ENCODE data around the gene LPIN1. TPM values are rescaled to one million over a fixed set of nuclear protein-coding genes. Genes with fewer than 3 reads are reported as not detected.
A peak's percentile ranks its signal among the peaks of the same experiment; 100 is the strongest.

Gene LPIN1
- total RNA-seq, 1 experiment from 2014 or later, result 43.1 TPM

GRCh38 chr2:11822746-11823451, 76.5 kb downstream of the LPIN1 start:
- POLR2A ChIA-PET (ENCODE audit: unreplicated experiment), result interaction anchor here (0.5 kb wide), 1 partner anchor 860 kb away, joined by 5 read pairs; no protein-coding TSS in a partner anchor
- H3K4me2 ChIP-seq, result no peak overlapping the region
- no peak overlapping the region for H3K27ac ChIP-seq
- H3K4me3 ChIP-seq, result no peak overlapping the region
- H3K4me1 ChIP-seq (replicated peaks; ENCODE audit: insufficient read depth), result no peaks in the 10 kb centered on the region
- H4K20me1 ChIP-seq (ENCODE audit: insufficient read depth), result no peaks in the 10 kb centered on the region
- peaks cover 19% of the 10 kb centered on the region for H3K36me3 ChIP-seq (ENCODE audit: low read depth)
- H3F3A ChIP-seq (ENCODE audit: insufficient read depth, low read depth), result peaks cover 5% of the 10 kb centered on the region
- CTCF ChIA-PET, result interaction anchor here (0.6 to 1.1 kb wide), 3 partner anchors 130 to 713 kb away, joined by 3 to 4 read pairs (median 3); no protein-coding TSS in a partner anchor
- no peaks in the 10 kb centered on the region; the same call in 1 of the 2 replicates for H3K9me3 ChIP-seq (ENCODE audit: insufficient read depth, low read depth)
- intact Hi-C loops (cut with micrococcal nuclease; ENCODE audit: unreplicated experiment), result no loop called here
- no peaks in the 10 kb centered on the region for H3K27me3 ChIP-seq (ENCODE audit: insufficient read depth, low read depth)
- DNase-seq, result peak; percentile 71 to 74
- no peak for TF ChIP-seq CTCF (conservative IDR thresholded peaks at IDR 0.05)
- TF ChIP-seq EZH2 (IDR thresholded peaks at IDR 0.05; ENCODE audit: low read depth), result no peak
- H3K79me2 ChIP-seq (ENCODE audit: low read depth), result no peaks in the 10 kb centered on the region
- no peaks in the 10 kb centered on the region for H3K9me2 ChIP-seq (ENCODE audit: insufficient read depth)
- H2AFZ ChIP-seq, result no peak overlapping the region
- BruUV-seq (replicated peaks), result no TSS peak

GRCh38 chr2:11824901-11825828, 78.7 kb downstream of the LPIN1 start:
- H3K27ac ChIP-seq, result no peak overlapping the region
- H3K79me2 ChIP-seq (ENCODE audit: low read depth), result no peaks in the 10 kb centered on the region
- H3K27me3 ChIP-seq (ENCODE audit: insufficient read depth, low read depth), result no peaks in the 10 kb centered on the region
- no peaks in the 10 kb centered on the region for H3K9me2 ChIP-seq (ENCODE audit: insufficient read depth)
- H3K9me3 ChIP-seq (ENCODE audit: insufficient read depth, low read depth), result no peaks in the 10 kb centered on the region; the same call in 1 of the 2 replicates
- intact Hi-C loops (cut with micrococcal nuclease; ENCODE audit: unreplicated experiment), result no loop called here
- H3K4me2 ChIP-seq, result no peak overlapping the region
- peaks cover 25% of the 10 kb centered on the region for H3F3A ChIP-seq (ENCODE audit: insufficient read depth, low read depth)
- no peak overlapping the region for H3K4me3 ChIP-seq
- peaks cover 7% of the 10 kb centered on the region; the same call in 1 of the 2 replicates for H3K36me3 ChIP-seq (ENCODE audit: low read depth)
- no peak overlapping the region for H2AFZ ChIP-seq
- no TSS peak for BruUV-seq (replicated peaks)
- peaks cover 19% of the 10 kb centered on the region for H3K4me1 ChIP-seq (replicated peaks; ENCODE audit: insufficient read depth)
- TF ChIP-seq EZH2 (IDR thresholded peaks at IDR 0.05; ENCODE audit: low read depth) (no peak), CTCF (conservative IDR thresholded peaks at IDR 0.05) (no peak)
- CTCF ChIA-PET, result no interaction called here
- no peaks in the 10 kb centered on the region for H4K20me1 ChIP-seq (ENCODE audit: insufficient read depth)
- POLR2A ChIA-PET (ENCODE audit: unreplicated experiment), result no interaction called here
- no peak for DNase-seq

GRCh38 chr2:11827547-11827946, 81.1 kb downstream of the LPIN1 start:
- POLR2A ChIA-PET (ENCODE audit: unreplicated experiment), result no interaction called here
- H4K20me1 ChIP-seq (ENCODE audit: insufficient read depth), result no peaks in the 10 kb centered on the region
- H2AFZ ChIP-seq, result no peak overlapping the region
- peaks cover 36% of the 10 kb centered on the region for H3K4me1 ChIP-seq (replicated peaks; ENCODE audit: insufficient read depth)
- TF ChIP-seq EZH2 (IDR thresholded peaks at IDR 0.05; ENCODE audit: low read depth) (no peak), CTCF (conservative IDR thresholded peaks at IDR 0.05) (no peak)
- DNase-seq, result no peak
- H3K36me3 ChIP-seq (ENCODE audit: low read depth), result no peaks in the 10 kb centered on the region; the same call in 1 of the 2 replicates
- no peaks in the 10 kb centered on the region for H3K9me2 ChIP-seq (ENCODE audit: insufficient read depth)
- no peak overlapping the region for H3K4me2 ChIP-seq
- peaks cover 42% of the 10 kb centered on the region for H3F3A ChIP-seq (ENCODE audit: insufficient read depth, low read depth)
- H3K27ac ChIP-seq, result no peak overlapping the region
- no peaks in the 10 kb centered on the region for H3K27me3 ChIP-seq (ENCODE audit: insufficient read depth, low read depth)
- no peaks in the 10 kb centered on the region for H3K79me2 ChIP-seq (ENCODE audit: low read depth)
- BruUV-seq (replicated peaks), result no TSS peak
- peaks cover 3% of the 10 kb centered on the region; the same call in 1 of the 2 replicates for H3K9me3 ChIP-seq (ENCODE audit: insufficient read depth, low read depth)
- intact Hi-C loops (cut with micrococcal nuclease; ENCODE audit: unreplicated experiment), result no loop called here
- no peak overlapping the region for H3K4me3 ChIP-seq
- CTCF ChIA-PET, result no interaction called here

All from PC-9 (cell line).